Keratinocyte (primary cell): ENCODE results near the gene CD109. TPM values are rescaled to one million over a fixed set of nuclear protein-coding genes. Genes with fewer than 3 reads are reported as not detected.

ENCODE experiments used
- DNase-seq: peaks from one replicate; pipeline ENCODE4 v3.0.0-alpha.2; 2011; ENCODE audit warnings: low read depth, missing footprints, low spot score
- FAIRE-seq: peaks from 2 replicates; lab custom pipeline; 2011; peaks lifted over from hg19 to GRCh38; lab: Jason Lieb, UNC
- H2AFZ ChIP-seq: 2 replicates; pipeline ENCODE4 v1.6.0; 2012; ENCODE audit warnings: low read length, control low read depth, inconsistent platforms; ENCODE audit not compliant: control insufficient read depth
- H3K27ac ChIP-seq: 2 replicates; pipeline ENCODE4 v1.5.1; 2011; ENCODE audit warnings: low read length; ENCODE audit not compliant: control insufficient read depth, insufficient read depth
- H3K27me3 ChIP-seq: 3 replicates; pipeline ENCODE4 v1.6.0; 2011; ENCODE audit warnings: low read length; ENCODE audit not compliant: control insufficient read depth, insufficient read depth; ENCODE audit errors: extremely low read depth
- H3K36me3 ChIP-seq, 2 experiments: 2 replicates in 1 of 2; 3 replicates in 1 of 2; pipeline ENCODE4 v1.5.1; 2011; ENCODE audit warnings: low read length in 2 of 2, mild to moderate bottlenecking in 1 of 2; ENCODE audit not compliant: control insufficient read depth in 2 of 2, insufficient read depth in 2 of 2; ENCODE audit errors: extremely low read depth in 1 of 2
- H3K4me1 ChIP-seq: 3 replicates; pipeline ENCODE4 v1.5.1; 2011; ENCODE audit warnings: low read length; ENCODE audit not compliant: control insufficient read depth, insufficient read depth; ENCODE audit errors: extremely low read depth
- H3K4me2 ChIP-seq: 3 replicates; pipeline ENCODE4 v1.6.0; 2011; ENCODE audit warnings: low read depth, low read length; ENCODE audit not compliant: control insufficient read depth, insufficient read depth; ENCODE audit errors: extremely low read depth
- H3K4me3 ChIP-seq, 3 experiments: fragments of 200-600 bp in 1 of 3; sonication (generic) in 1 of 3; 2 replicates in 2 of 3; 3 replicates in 1 of 3; pipeline ENCODE4 v1.5.1; 2011 to 2016; ENCODE audit warnings: low read length in 3 of 3, mild to moderate bottlenecking in 3 of 3, control low read depth in 2 of 3, inconsistent platforms in 1 of 3, low read depth in 1 of 3, mixed read lengths in 1 of 3, mixed run types in 1 of 3, moderate library complexity in 1 of 3; ENCODE audit not compliant: control insufficient read depth in 2 of 3, insufficient read depth in 2 of 3; ENCODE audit errors: extremely low read depth in 1 of 3
- H3K79me2 ChIP-seq: 2 replicates; pipeline ENCODE4 v1.6.0; 2012; ENCODE audit warnings: low read length; ENCODE audit not compliant: control insufficient read depth, insufficient read depth
- H3K9ac ChIP-seq: 3 replicates; pipeline ENCODE4 v1.6.0; 2011; ENCODE audit warnings: low read length; ENCODE audit not compliant: control insufficient read depth, insufficient read depth; ENCODE audit errors: extremely low read depth
- H3K9me1 ChIP-seq: 3 replicates; pipeline ENCODE4 v1.6.0; 2011; ENCODE audit warnings: low read length; ENCODE audit not compliant: control insufficient read depth, insufficient read depth; ENCODE audit errors: extremely low read depth
- H3K9me3 ChIP-seq: 2 replicates; pipeline ENCODE4 v1.5.1; 2012; ENCODE audit warnings: low read depth, low read length; ENCODE audit not compliant: control insufficient read depth
- H4K20me1 ChIP-seq: 3 replicates; pipeline ENCODE4 v1.6.0; 2011; ENCODE audit warnings: low read length; ENCODE audit not compliant: control insufficient read depth, insufficient read depth; ENCODE audit errors: extremely low read depth
- EZH2 ChIP-seq: IDR thresholded peaks from one replicate; pipeline ENCODE4 v1.6.1; 2012; ENCODE audit warnings: inconsistent platforms, mild to moderate bottlenecking, low read length, moderate library complexity
- dilution Hi-C: fragments of 300-500 bp; cut with MboI; formaldehyde crosslinking; loops from one replicate; pipeline ENCODE4 v1.7.0; 2020; ENCODE audit warnings: low sequenced_read_pairs; ENCODE audit not compliant: extremely low pct_ligation_motif_present
- polyA plus RNA-seq, 5 experiments: library from polyadenylated mRNA; depleted of rRNA in 3 of 5; stranded (reverse) in 3 of 5; stranded (forward) in 1 of 5; unstranded in 1 of 5; fragments of >200 nt; gene quantifications; 1 replicate in 1 of 5; 2 replicates in 3 of 5; 3 replicates in 1 of 5; pipeline versions ENCODE4 v1.2.1 to v1.2.3, GENCODE V29; 2011 to 2012; ENCODE audit warnings: missing spikeins in 2 of 5, low read depth in 1 of 5, low replicate concordance in 1 of 5
- TF ChIP-seq, protein P1 (sequence below), 3 experiments: IDR thresholded peaks in 1 of 3; conservative IDR thresholded peaks in 1 of 3; optimal IDR thresholded peaks in 1 of 3; 2 replicates in 2 of 3; 3 replicates in 1 of 3; pipeline versions ENCODE3 to v1.5.1; 2011; ENCODE audit warnings: low read length in 3 of 3, mild to moderate bottlenecking in 3 of 3, moderate library complexity in 2 of 3, control low read depth in 1 of 3, inconsistent platforms in 1 of 3; ENCODE audit not compliant: insufficient read depth in 2 of 3; ENCODE audit errors: extremely low read depth in 1 of 3

CD109 gene
- polyA plus RNA-seq, 1 donor (not counting 4 experiments of a cell fraction or from before 2014, with no cell fraction given), result 58.2 TPM

DNA sequence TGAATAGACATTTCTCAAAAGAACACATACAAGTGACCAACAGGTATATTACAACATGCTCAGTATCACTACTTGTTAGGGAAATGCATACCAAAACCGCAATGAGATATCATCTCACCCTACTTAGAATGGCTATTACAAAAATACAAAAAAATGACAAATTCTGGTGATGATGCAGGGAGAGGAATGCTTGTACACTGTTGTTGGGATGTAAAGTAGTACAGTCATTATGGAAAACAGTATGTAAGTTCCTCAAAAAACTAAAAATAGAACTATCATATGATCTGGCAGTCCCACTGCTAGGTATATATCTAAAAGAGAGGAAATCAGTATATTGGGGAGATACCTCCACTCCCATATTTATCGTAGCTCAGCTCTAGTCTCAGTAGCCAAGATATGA, 31.3 kb upstream of the CD109 start:
- H3K9me3 ChIP-seq, result no peaks in the 10 kb centered on the region
- no peak overlapping the region for H3K4me3 ChIP-seq
- H3K79me2 ChIP-seq, result no peaks in the 10 kb centered on the region
- TF ChIP-seq EZH2, result no peak
- TF ChIP-seq, protein P1, sequence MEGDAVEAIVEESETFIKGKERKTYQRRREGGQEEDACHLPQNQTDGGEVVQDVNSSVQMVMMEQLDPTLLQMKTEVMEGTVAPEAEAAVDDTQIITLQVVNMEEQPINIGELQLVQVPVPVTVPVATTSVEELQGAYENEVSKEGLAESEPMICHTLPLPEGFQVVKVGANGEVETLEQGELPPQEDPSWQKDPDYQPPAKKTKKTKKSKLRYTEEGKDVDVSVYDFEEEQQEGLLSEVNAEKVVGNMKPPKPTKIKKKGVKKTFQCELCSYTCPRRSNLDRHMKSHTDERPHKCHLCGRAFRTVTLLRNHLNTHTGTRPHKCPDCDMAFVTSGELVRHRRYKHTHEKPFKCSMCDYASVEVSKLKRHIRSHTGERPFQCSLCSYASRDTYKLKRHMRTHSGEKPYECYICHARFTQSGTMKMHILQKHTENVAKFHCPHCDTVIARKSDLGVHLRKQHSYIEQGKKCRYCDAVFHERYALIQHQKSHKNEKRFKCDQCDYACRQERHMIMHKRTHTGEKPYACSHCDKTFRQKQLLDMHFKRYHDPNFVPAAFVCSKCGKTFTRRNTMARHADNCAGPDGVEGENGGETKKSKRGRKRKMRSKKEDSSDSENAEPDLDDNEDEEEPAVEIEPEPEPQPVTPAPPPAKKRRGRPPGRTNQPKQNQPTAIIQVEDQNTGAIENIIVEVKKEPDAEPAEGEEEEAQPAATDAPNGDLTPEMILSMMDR (optimal IDR thresholded peaks at IDR 0.05 in 1 of 3, IDR thresholded peaks at IDR 0.05 in 1 of 3, conservative IDR thresholded peaks at IDR 0.05 in 1 of 3; ENCODE audit: extremely low read depth in 1 of 3, insufficient read depth in 2 of 3, low read length in 3 of 3), result no peak
- no peaks in the 10 kb centered on the region for H4K20me1 ChIP-seq
- H3K4me1 ChIP-seq, result peaks cover 4% of the 10 kb centered on the region
- H3K9me1 ChIP-seq, result no peaks in the 10 kb centered on the region
- H3K4me2 ChIP-seq, result no peak overlapping the region
- H3K36me3 ChIP-seq, result no peaks in the 10 kb centered on the region
- no peak overlapping the region for H3K9ac ChIP-seq
- H2AFZ ChIP-seq, result no peak overlapping the region
- FAIRE-seq (no peak), DNase-seq (no peak)
- no peak overlapping the region for H3K27ac ChIP-seq
- dilution Hi-C loops, result no loop called here
- H3K27me3 ChIP-seq, result no peaks in the 10 kb centered on the region

- Histone ChIP-seq H3K9me1 (no peaks in the 10 kb centered on the region), H3K4me3 (no peak overlapping the region), H3K27ac (no peak overlapping the region), H4K20me1 (no peaks in the 10 kb centered on the region), H3K4me1 (peaks cover 4% of the 10 kb centered on the region), H3K36me3 (no peaks in the 10 kb centered on the region), H2AFZ (no peak overlapping the region), H3K9me3 (no peaks in the 10 kb centered on the region), H3K79me2 (no peaks in the 10 kb centered on the region), H3K4me2 (no peak overlapping the region), H3K27me3 (no peaks in the 10 kb centered on the region), H3K9ac (no peak overlapping the region)
- dilution Hi-C loops, result no loop called here
- DNase-seq, result no peak
- no peak for FAIRE-seq
- no peak for TF ChIP-seq EZH2
- TF ChIP-seq, protein P1 (optimal IDR thresholded peaks at IDR 0.05 in 1 of 3, IDR thresholded peaks at IDR 0.05 in 1 of 3, conservative IDR thresholded peaks at IDR 0.05 in 1 of 3; ENCODE audit: extremely low read depth in 1 of 3, insufficient read depth in 2 of 3, low read length in 3 of 3), result no peak
Measured at GRCh38 chr6:73665686-73666319, 30.2 kb upstream of the CD109 start.
